ENCODE data around the gene TRAT1.

The TRAT1 gene

DNA sequence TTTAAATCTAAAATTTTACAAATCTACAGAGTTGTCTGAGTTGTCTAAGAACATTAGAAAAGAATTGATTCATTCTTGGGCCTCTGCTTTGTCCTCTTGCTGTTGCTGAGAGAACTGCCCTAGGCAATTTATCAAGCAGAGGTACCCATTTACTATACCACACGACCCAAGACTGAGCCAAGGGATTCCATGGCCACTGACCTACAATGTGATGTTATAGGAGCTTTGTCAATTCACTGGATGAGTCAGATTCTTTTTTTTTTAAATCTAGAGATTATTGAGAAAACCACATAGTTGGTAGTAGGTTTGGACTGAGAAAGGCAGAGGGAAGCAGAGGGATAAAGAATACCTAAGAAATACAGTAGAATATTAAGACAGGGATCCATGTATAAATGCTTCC is 55.3 kb downstream of the TRAT1 start:
- no peak for DNase-seq (ENCODE audit: low read depth in 2 of 2)
- no peak overlapping the region for H3K4me3 ChIP-seq (replicated peaks in 1 of 2; ENCODE audit: low read depth in 2 of 2, low read length in 2 of 2)
- TF ChIP-seq, protein P1, sequence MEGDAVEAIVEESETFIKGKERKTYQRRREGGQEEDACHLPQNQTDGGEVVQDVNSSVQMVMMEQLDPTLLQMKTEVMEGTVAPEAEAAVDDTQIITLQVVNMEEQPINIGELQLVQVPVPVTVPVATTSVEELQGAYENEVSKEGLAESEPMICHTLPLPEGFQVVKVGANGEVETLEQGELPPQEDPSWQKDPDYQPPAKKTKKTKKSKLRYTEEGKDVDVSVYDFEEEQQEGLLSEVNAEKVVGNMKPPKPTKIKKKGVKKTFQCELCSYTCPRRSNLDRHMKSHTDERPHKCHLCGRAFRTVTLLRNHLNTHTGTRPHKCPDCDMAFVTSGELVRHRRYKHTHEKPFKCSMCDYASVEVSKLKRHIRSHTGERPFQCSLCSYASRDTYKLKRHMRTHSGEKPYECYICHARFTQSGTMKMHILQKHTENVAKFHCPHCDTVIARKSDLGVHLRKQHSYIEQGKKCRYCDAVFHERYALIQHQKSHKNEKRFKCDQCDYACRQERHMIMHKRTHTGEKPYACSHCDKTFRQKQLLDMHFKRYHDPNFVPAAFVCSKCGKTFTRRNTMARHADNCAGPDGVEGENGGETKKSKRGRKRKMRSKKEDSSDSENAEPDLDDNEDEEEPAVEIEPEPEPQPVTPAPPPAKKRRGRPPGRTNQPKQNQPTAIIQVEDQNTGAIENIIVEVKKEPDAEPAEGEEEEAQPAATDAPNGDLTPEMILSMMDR (IDR thresholded peaks at IDR 0.05; ENCODE audit: low read depth, low read length), result no peak

DNA sequence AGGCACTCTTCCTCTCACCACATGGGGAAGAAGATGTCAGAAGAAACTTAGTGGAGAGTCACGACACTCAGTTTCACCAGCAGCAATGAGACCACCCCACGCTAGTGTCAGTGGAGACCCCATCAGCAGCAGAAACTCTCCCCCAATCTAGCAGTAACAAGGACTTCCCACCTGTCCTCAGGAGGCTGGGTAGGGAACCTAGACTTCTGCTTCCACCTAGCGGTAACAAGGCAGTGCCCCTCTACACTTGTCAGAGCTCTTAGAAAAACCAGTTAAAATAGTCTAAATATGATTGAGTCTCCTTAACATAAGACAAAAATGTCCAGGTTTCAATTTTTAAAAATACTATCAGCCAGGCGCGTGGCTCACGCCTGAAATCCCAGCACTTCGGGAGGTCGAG is 57.3 kb downstream of the TRAT1 start:
- TF ChIP-seq, protein P1 (IDR thresholded peaks at IDR 0.05; ENCODE audit: low read depth, low read length), result no peak
- no peak for DNase-seq (ENCODE audit: low read depth in 2 of 2)
- H3K4me3 ChIP-seq (replicated peaks in 1 of 2; ENCODE audit: low read depth in 2 of 2, low read length in 2 of 2), result no peak overlapping the region

DNA sequence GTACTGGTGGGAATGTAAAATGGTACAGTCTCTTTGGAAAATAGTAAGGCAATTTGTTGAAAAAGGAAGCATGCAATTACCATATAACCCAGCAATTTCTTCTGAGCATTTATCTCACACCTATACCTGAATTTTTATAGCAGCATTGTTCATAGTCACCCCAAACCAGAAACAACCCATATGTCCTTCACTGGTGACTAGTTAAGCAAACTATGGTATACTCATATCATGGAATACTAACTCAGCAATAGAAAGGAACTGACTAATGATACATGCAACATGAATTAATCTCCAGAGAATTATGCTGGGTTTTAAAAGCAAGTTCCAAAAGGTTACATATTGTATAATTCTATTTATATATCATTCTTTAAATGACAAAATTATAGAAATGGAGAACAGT is 60.2 kb downstream of the TRAT1 start:
- TF ChIP-seq, protein P1 (IDR thresholded peaks at IDR 0.05; ENCODE audit: low read depth, low read length), result no peak
- no peak for DNase-seq (ENCODE audit: low read depth in 2 of 2)
- no peak overlapping the region for H3K4me3 ChIP-seq (replicated peaks in 1 of 2; ENCODE audit: low read depth in 2 of 2, low read length in 2 of 2)

DNA sequence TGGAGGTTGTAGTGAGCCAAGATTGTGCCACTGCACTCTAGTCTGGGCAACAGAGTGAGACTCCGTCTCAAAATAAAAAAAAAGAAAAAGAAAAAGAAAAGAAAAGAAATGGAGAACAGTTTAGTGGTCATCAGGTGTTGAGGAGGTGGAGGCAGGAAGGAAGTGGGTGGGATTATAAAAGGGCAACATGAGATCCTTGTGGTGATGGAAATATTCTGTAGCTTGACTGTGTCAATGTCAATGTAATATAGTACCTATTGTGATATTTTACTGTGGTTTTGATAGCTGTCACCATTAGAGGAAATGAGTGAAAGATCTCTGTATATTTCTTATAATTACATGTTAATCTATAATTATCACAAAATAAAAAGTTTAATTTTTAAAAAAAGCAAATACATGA is 60.8 kb downstream of the TRAT1 start:
- H3K4me3 ChIP-seq (replicated peaks in 1 of 2; ENCODE audit: low read depth in 2 of 2, low read length in 2 of 2), result no peak overlapping the region
- TF ChIP-seq, protein P1 (IDR thresholded peaks at IDR 0.05; ENCODE audit: low read depth, low read length), result no peak
- DNase-seq (ENCODE audit: low read depth in 2 of 2), result no peak

DNA sequence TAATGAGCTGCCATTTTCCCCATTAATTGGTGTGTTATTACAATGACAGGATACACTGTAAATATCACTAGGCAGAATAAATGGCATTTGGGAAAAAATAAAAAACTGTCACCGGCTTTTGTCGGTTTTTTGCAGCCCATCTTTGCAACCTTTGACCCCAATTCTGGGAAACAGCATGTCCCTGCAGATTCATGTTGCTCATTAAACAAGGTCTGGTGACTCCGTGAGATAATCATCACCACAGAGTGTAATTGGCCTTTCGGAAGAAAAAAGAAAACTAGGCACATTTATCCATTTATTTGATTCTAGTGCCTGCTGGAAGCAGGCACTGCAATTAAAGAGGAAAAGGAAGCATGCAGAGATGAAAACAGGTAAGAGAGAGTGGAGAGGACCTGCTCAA is 64.5 kb downstream of the TRAT1 start:
- no peak overlapping the region for H3K4me3 ChIP-seq (replicated peaks in 1 of 2; ENCODE audit: low read depth in 2 of 2, low read length in 2 of 2)
- DNase-seq (ENCODE audit: low read depth in 2 of 2), result no peak
- TF ChIP-seq, protein P1 (IDR thresholded peaks at IDR 0.05; ENCODE audit: low read depth, low read length), result no peak

DNA sequence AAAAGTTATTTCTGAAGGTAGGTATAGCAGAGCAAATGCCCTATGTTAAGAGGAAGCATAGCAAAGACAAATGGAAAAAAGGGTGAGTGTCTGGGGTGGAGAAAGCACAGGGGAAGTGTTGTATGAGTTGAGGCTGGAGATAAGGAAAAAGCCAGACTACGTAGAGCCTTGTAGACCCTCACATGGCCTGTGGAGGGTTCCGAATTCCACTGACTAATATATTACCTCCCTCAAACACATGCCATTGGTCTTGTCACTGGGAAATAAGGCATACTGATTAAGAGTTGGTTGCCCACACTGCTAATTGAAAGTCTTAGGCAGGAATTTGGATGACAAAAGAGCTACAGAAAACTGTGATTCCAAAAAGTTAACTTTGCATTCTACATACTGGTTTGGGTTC is 65.2 kb downstream of the TRAT1 start:
- no peak overlapping the region for H3K4me3 ChIP-seq (replicated peaks in 1 of 2; ENCODE audit: low read depth in 2 of 2, low read length in 2 of 2)
- TF ChIP-seq, protein P1 (IDR thresholded peaks at IDR 0.05; ENCODE audit: low read depth, low read length), result no peak
- no peak for DNase-seq (ENCODE audit: low read depth in 2 of 2)

DNA sequence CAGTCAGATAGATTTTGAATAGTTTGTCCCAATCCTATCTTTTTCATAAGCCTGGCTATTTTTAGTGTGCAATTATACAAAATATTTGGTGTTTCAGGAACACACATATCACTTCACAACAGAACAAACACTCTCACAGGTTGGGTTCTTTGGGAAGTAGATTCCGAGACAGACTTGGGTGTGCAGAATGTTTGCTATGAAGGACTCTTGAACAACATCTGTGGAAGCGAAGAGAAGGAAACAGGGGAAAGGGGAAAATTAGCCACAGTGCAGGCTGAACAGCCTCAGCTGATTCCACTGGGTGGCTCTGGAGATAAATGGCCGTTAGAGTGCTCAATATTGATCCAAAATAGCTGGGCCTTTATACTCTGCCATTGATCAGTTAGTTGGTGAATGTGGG is 69.2 kb downstream of the TRAT1 start:
- DNase-seq (ENCODE audit: low read depth in 2 of 2), result no peak
- TF ChIP-seq, protein P1 (IDR thresholded peaks at IDR 0.05; ENCODE audit: low read depth, low read length), result no peak
- H3K4me3 ChIP-seq (replicated peaks in 1 of 2; ENCODE audit: low read depth in 2 of 2, low read length in 2 of 2), result no peak overlapping the region

Data from cardiac fibroblast (primary cell).